GM23338 (cell line): ENCODE data around the gene MYO3B. TPM values are rescaled to one million over a fixed set of nuclear protein-coding genes. Genes with fewer than 3 reads are reported as not detected.
"Not testable (repeated sequence)": the region's sequence is repeated elsewhere in the genome, so short reads cannot be mapped to it uniquely, and the experiment has no call there.

Experiments
- ATAC-seq: fragments of 200-7000 bp; cut with Tn5 transposase; 3 replicates; pipeline ENCODE4 v1.9.1; 2020
- DNase-seq: peaks from one replicate; pipeline ENCODE4 v3.0.0-alpha.2; 2015; ENCODE audit warnings: low spot score
- H2AFZ ChIP-seq: fragments of 200-600 bp; sonication (generic); 2 replicates; pipeline ENCODE4 v1.8.0; 2016; ENCODE audit warnings: antibody characterized with exemption, mild to moderate bottlenecking, moderate library complexity
- H3F3A ChIP-seq: fragments of 200-600 bp; sonication (generic); replicated peaks from 2 replicates; pipeline ENCODE4 v1.8.0; 2017; ENCODE audit warnings: antibody characterized with exemption, mixed run types, low read depth
- H3K27ac ChIP-seq: fragments of 200-600 bp; sonication (generic); 2 replicates; pipeline ENCODE4 v1.6.1; 2016; ENCODE audit warnings: low read depth
- H3K27me3 ChIP-seq: fragments of 200-600 bp; sonication (generic); 2 replicates; pipeline ENCODE4 v1.8.0; 2016; ENCODE audit warnings: mild to moderate bottlenecking, mixed run types, moderate library complexity; ENCODE audit not compliant: insufficient read depth
- H3K36me3 ChIP-seq: fragments of 200-600 bp; sonication (generic); 2 replicates; pipeline ENCODE4 v1.8.0; 2016; ENCODE audit warnings: mild to moderate bottlenecking; ENCODE audit not compliant: insufficient read depth
- H3K4me1 ChIP-seq: fragments of 200-600 bp; sonication (generic); 2 replicates; pipeline ENCODE4 v1.8.0; 2016; ENCODE audit warnings: mild to moderate bottlenecking, moderate library complexity; ENCODE audit not compliant: insufficient read depth
- H3K4me2 ChIP-seq: fragments of 200-600 bp; sonication (generic); 2 replicates; pipeline ENCODE4 v1.7.1; 2017; ENCODE audit warnings: mixed run types
- H3K4me3 ChIP-seq: fragments of 200-600 bp; sonication (generic); 2 replicates; pipeline ENCODE4 v1.6.1; 2016; ENCODE audit warnings: mixed run types
- H3K79me2 ChIP-seq: fragments of 200-600 bp; sonication (generic); replicated peaks from 2 replicates; pipeline ENCODE4 v1.8.0; 2017; ENCODE audit warnings: mild to moderate bottlenecking; ENCODE audit not compliant: insufficient read depth
- H3K9me2 ChIP-seq: fragments of 200-600 bp; sonication (generic); 2 replicates; pipeline ENCODE4 v1.8.0; 2017; ENCODE audit not compliant: insufficient read depth
- H4K20me1 ChIP-seq: fragments of 200-600 bp; sonication (generic); replicated peaks from 2 replicates; pipeline ENCODE4 v1.8.0; 2017; ENCODE audit warnings: mild to moderate bottlenecking; ENCODE audit not compliant: insufficient read depth
- H3K27ac Mint-ChIP-seq: 2 replicates; pipeline ENCODE4 v1.8.0; 2020; ENCODE audit warnings: inconsistent platforms, mild to moderate bottlenecking, moderate library complexity, mixed read lengths
- H3K27me3 Mint-ChIP-seq: 3 replicates; pipeline ENCODE4 v1.8.0; 2022; ENCODE audit warnings: low read depth, mild to moderate bottlenecking, moderate library complexity, mixed read lengths, inconsistent platforms; ENCODE audit not compliant: insufficient read depth, poor library complexity
- H3K36me3 Mint-ChIP-seq: 3 replicates; pipeline ENCODE4 v1.8.0; 2021; ENCODE audit warnings: low read depth, mild to moderate bottlenecking, inconsistent platforms, moderate library complexity, mixed read lengths
- H3K4me1 Mint-ChIP-seq: 3 replicates; pipeline ENCODE4 v1.8.0; 2020; ENCODE audit warnings: mild to moderate bottlenecking, inconsistent platforms, mixed read lengths
- H3K4me3 Mint-ChIP-seq: 3 replicates; pipeline ENCODE4 v1.8.0; 2021; ENCODE audit warnings: moderate library complexity, mild to moderate bottlenecking, inconsistent platforms, mixed read lengths
- H3K9me3 Mint-ChIP-seq: 3 replicates; pipeline ENCODE4 v1.8.0; 2020; ENCODE audit warnings: moderate library complexity, mild to moderate bottlenecking, inconsistent platforms, mixed read lengths
- CREB1 ChIP-seq: fragments of 250-450 bp; sonication (Bioruptor Pico); IDR thresholded peaks from 2 replicates; pipeline ENCODE4 v1.5.0; 2020; ENCODE audit warnings: low read depth, mild to moderate bottlenecking, moderate library complexity
- EZH2 ChIP-seq: fragments of 200-600 bp; sonication (generic); IDR thresholded peaks from one replicate; pipeline ENCODE4 v1.8.0; 2017; ENCODE audit warnings: antibody characterized with exemption, mild to moderate bottlenecking, low read depth; ENCODE audit not compliant: unreplicated experiment
- NANOG ChIP-seq: IDR thresholded peaks from 2 replicates; pipeline ENCODE4 v1.6.1; 2016; ENCODE audit warnings: antibody characterized with exemption, borderline replicate concordance
- POLR2AphosphoS5 ChIP-seq: IDR thresholded peaks from 2 replicates; pipeline ENCODE4 v1.6.1; 2016; ENCODE audit warnings: antibody characterized with exemption, low read depth
- polyA plus RNA-seq: library from polyadenylated mRNA; unstranded; fragments of >200 nt; fragmentation: Nextera tagmentation; extraction: Ambion mirVana; gene quantifications from 2 replicates; pipeline ENCODE4 v1.2.1, GENCODE V29; 2016
- total RNA-seq: library from RNA; depleted of rRNA; stranded (reverse); fragments of >200 nt; shearing (Covaris generic); gene quantifications from 2 replicates; pipeline ENCODE4 v1.2.3, GENCODE V29; 2014
- TF ChIP-seq, protein P1 (sequence below): IDR thresholded peaks from 2 replicates; pipeline ENCODE4 v1.6.1; 2016; ENCODE audit warnings: antibody characterized with exemption
- TF ChIP-seq, protein P2 (sequence below), 2 experiments: fragments of 200-600 bp in 1 of 2; sonication (generic) in 1 of 2; conservative IDR thresholded peaks; 2 replicates each; pipeline versions ENCODE4 v1.5.1 to v1.6.1; 2016 to 2017; ENCODE audit warnings: antibody characterized with exemption in 2 of 2, low read depth in 2 of 2, mild to moderate bottlenecking in 2 of 2, moderate library complexity in 1 of 2
- TF ChIP-seq, protein P3 (sequence below): IDR thresholded peaks from one replicate; pipeline ENCODE4 v1.6.1; 2018; ENCODE audit warnings: antibody characterized with exemption; ENCODE audit not compliant: unreplicated experiment

MYO3B gene
- total and polyA plus RNA-seq, 2 experiments from 2014 or later: 0.42 TPM; not detected in 1

DNA sequence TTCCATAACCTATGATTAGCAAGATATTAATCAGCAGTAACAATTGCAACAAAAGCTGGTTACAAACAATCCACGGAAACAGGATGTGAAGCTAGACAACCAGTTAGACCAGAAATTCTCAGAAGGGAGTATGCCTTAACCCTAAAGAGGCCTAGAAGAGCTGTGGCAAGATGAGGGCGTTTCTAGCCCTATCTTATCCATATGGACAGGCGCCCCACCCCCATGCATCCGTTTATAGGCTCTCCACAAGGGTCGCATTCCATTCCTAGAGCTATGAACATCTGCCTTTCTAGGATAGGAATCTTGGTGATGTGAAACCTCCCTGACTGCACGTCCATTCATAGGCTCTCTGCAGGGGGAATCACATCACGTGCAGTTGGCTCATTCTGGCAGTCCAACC lies 441.0 kb downstream of the MYO3B start:
- H3K79me2 ChIP-seq, DNase-seq, H3K36me3 ChIP-seq, H3K27ac Mint-ChIP-seq, H3K27me3 ChIP-seq, H3K4me2 ChIP-seq, ATAC-seq, H3F3A ChIP-seq, H3K27ac ChIP-seq, H3K9me2 ChIP-seq, H3K4me1 ChIP-seq, H3K4me3 Mint-ChIP-seq, H3K4me3 ChIP-seq, H4K20me1 ChIP-seq, H2AFZ ChIP-seq, H3K27me3 Mint-ChIP-seq, H3K4me1 Mint-ChIP-seq: not testable (repeated sequence)
- H3K9me3 Mint-ChIP-seq: peaks cover 28% of the 10 kb centered on the region
- peaks cover 20% of the 10 kb centered on the region; the same call in 1 of the 3 replicates for H3K36me3 Mint-ChIP-seq

DNA sequence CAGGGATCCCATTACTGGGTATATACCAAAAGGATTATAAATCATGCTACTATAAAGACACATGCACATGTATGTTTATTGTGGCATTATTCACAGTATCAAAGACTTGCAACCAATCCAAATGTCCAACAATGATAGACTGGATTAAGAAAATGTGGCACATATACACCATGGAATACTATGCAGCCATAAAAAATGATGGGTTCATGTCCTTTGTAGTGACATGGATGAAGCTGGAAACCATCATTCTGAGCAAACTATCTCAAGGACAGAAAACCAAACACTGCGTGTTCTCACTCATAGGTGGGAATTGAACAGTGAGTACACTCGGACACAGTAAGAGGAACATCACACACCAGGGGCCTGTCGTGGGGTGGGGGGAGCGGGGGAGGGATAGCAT lies 457.1 kb downstream of the MYO3B start:
- H3K4me1 Mint-ChIP-seq, H3K27ac Mint-ChIP-seq, H3K27ac ChIP-seq, H3K9me2 ChIP-seq, H3K4me3 ChIP-seq, H3K4me2 ChIP-seq, ATAC-seq, H3K36me3 Mint-ChIP-seq, H3K27me3 Mint-ChIP-seq, H3K79me2 ChIP-seq, H3F3A ChIP-seq, H4K20me1 ChIP-seq, H2AFZ ChIP-seq, H3K4me3 Mint-ChIP-seq, DNase-seq, H3K36me3 ChIP-seq, H3K4me1 ChIP-seq, H3K27me3 ChIP-seq: not testable (repeated sequence)
- peaks cover 23% of the 10 kb centered on the region for H3K9me3 Mint-ChIP-seq

DNA sequence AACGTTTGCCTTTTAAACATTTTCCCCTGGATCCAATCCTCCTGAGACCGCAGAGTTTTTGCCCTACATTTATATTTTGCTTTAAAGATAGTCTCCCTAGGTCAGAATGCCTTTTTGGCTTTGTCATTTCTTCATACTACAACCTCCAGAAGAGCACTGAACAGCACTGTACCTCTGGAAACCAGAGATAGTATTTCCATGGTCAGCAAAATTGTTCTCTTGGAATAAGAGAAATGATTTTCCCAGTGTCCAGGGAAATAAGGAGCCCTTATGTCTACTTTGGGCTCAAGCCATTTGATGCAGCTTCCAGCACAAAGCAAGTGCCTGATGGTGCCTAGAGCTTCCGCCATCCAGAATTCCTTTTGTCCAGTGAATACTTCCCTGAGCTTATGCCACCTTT lies 461.7 kb downstream of the MYO3B start:
- Histone ChIP-seq H4K20me1 (no peaks in the 10 kb centered on the region), H3K9me2 (no peaks in the 10 kb centered on the region), H3K27ac (no peak overlapping the region), H3K79me2 (no peaks in the 10 kb centered on the region), H3K27me3 (no peaks in the 10 kb centered on the region), H3K36me3 (no peaks in the 10 kb centered on the region), H3K4me1 (no peaks in the 10 kb centered on the region), H3F3A (no peaks in the 10 kb centered on the region), H2AFZ (no peak overlapping the region), H3K4me2 (no peak overlapping the region), H3K4me3 (no peak overlapping the region)
- H3K9me3 Mint-ChIP-seq: no peaks in the 10 kb centered on the region
- H3K4me3 Mint-ChIP-seq: no peak overlapping the region
- H3K36me3 Mint-ChIP-seq: no peaks in the 10 kb centered on the region
- H3K4me1 Mint-ChIP-seq: no peaks in the 10 kb centered on the region
- no peaks in the 10 kb centered on the region for H3K27me3 Mint-ChIP-seq
- DNase-seq (no peak), ATAC-seq (no peak)
- no peak overlapping the region for H3K27ac Mint-ChIP-seq
- TF ChIP-seq, protein P1, sequence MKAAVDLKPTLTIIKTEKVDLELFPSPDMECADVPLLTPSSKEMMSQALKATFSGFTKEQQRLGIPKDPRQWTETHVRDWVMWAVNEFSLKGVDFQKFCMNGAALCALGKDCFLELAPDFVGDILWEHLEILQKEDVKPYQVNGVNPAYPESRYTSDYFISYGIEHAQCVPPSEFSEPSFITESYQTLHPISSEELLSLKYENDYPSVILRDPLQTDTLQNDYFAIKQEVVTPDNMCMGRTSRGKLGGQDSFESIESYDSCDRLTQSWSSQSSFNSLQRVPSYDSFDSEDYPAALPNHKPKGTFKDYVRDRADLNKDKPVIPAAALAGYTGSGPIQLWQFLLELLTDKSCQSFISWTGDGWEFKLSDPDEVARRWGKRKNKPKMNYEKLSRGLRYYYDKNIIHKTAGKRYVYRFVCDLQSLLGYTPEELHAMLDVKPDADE: no peak
- TF ChIP-seq, protein P2, sequence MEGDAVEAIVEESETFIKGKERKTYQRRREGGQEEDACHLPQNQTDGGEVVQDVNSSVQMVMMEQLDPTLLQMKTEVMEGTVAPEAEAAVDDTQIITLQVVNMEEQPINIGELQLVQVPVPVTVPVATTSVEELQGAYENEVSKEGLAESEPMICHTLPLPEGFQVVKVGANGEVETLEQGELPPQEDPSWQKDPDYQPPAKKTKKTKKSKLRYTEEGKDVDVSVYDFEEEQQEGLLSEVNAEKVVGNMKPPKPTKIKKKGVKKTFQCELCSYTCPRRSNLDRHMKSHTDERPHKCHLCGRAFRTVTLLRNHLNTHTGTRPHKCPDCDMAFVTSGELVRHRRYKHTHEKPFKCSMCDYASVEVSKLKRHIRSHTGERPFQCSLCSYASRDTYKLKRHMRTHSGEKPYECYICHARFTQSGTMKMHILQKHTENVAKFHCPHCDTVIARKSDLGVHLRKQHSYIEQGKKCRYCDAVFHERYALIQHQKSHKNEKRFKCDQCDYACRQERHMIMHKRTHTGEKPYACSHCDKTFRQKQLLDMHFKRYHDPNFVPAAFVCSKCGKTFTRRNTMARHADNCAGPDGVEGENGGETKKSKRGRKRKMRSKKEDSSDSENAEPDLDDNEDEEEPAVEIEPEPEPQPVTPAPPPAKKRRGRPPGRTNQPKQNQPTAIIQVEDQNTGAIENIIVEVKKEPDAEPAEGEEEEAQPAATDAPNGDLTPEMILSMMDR (conservative IDR thresholded peaks at IDR 0.05; ENCODE audit: low read depth in 2 of 2): no peak
- TF ChIP-seq POLR2AphosphoS5 (no peak), NANOG (no peak), CREB1 (CRISPR knock-in tag) (no peak), EZH2 (no peak)
- TF ChIP-seq, protein P3, sequence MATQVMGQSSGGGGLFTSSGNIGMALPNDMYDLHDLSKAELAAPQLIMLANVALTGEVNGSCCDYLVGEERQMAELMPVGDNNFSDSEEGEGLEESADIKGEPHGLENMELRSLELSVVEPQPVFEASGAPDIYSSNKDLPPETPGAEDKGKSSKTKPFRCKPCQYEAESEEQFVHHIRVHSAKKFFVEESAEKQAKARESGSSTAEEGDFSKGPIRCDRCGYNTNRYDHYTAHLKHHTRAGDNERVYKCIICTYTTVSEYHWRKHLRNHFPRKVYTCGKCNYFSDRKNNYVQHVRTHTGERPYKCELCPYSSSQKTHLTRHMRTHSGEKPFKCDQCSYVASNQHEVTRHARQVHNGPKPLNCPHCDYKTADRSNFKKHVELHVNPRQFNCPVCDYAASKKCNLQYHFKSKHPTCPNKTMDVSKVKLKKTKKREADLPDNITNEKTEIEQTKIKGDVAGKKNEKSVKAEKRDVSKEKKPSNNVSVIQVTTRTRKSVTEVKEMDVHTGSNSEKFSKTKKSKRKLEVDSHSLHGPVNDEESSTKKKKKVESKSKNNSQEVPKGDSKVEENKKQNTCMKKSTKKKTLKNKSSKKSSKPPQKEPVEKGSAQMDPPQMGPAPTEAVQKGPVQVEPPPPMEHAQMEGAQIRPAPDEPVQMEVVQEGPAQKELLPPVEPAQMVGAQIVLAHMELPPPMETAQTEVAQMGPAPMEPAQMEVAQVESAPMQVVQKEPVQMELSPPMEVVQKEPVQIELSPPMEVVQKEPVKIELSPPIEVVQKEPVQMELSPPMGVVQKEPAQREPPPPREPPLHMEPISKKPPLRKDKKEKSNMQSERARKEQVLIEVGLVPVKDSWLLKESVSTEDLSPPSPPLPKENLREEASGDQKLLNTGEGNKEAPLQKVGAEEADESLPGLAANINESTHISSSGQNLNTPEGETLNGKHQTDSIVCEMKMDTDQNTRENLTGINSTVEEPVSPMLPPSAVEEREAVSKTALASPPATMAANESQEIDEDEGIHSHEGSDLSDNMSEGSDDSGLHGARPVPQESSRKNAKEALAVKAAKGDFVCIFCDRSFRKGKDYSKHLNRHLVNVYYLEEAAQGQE: no peak
